GM12891 (cell line): ENCODE data around the gene LHFPL6.

ENCODE experiments used
- POLR2A ChIP-seq: IDR thresholded peaks from 2 replicates; pipeline ENCODE4 v1.6.1; 2011; ENCODE audit warnings: low read depth, low read length, control low read depth
- POLR2AphosphoS5 ChIP-seq: IDR thresholded peaks from 2 replicates; pipeline ENCODE4 v1.6.1; 2011; ENCODE audit warnings: low read depth, low read length, control low read depth
- SPI1 ChIP-seq: IDR thresholded peaks from 2 replicates; pipeline ENCODE4 v1.6.1; 2011; ENCODE audit warnings: low read depth, low read length, control low read depth
- TAF1 ChIP-seq: IDR thresholded peaks from 2 replicates; pipeline ENCODE4 v1.6.1; 2011; ENCODE audit warnings: low read depth, low read length, control low read depth

GRCh38 chr13:39635564-39635963 lies 32.6 kb upstream of the LHFPL6 start:
- TF ChIP-seq POLR2A (no peak), POLR2AphosphoS5 (no peak), SPI1 (no peak), TAF1 (no peak)
